HepG2 (cell line): ENCODE measurements around the gene BCAS1. TPM values are rescaled to one million over a fixed set of nuclear protein-coding genes. Genes with fewer than 3 reads are reported as not detected.
A peak's percentile ranks its signal among the peaks of the same experiment; 100 is the strongest.

ENCODE experiments used
- ATAC-seq: fragments of 200-7000 bp; cut with Tn5 transposase; 3 replicates; pipeline ENCODE4 v1.9.1; 2020; ENCODE audit warnings: mild to moderate bottlenecking, moderate library complexity
- BruUV-seq: library from RNA; stranded (reverse); fragments of 400-500 nt; replicated peaks from 2 replicates; lab custom pipeline; 2021; lab: Mats Ljungman, UMichigan
- CTCF ChIA-PET: fragments of 300-600 bp; formaldehyde crosslinking; extraction: SDS; loops from one replicate; lab custom pipeline; 2021; ENCODE audit warnings: low total read pairs, inconsistent platforms, low intra/inter-chr PET ratio; lab: Yijun Ruan, JAX
- POLR2A ChIA-PET: fragments of 350-600 bp; sonication (Branson Sonifier 250); formaldehyde crosslinking; loops from one replicate; lab custom pipeline; 2020; ENCODE audit warnings: antibody characterized with exemption, inconsistent platforms; lab: Yijun Ruan, JAX
- DNase-seq: peaks from one replicate; pipeline ENCODE4 v3.0.0-alpha.2; 2015; ENCODE audit warnings: low spot score
- FAIRE-seq: peaks from 3 replicates; lab custom pipeline; 2011; peaks lifted over from hg19 to GRCh38; lab: Jason Lieb, UNC
- H2AFZ ChIP-seq: one replicate; pipeline ENCODE4 v1.6.1; 2011; ENCODE audit warnings: low read length, inconsistent platforms
- H3K27ac ChIP-seq: fragments of 300-600 bp; 3 replicates; pipeline ENCODE4 v1.8.0; 2011; ENCODE audit warnings: mixed run types, mild to moderate bottlenecking, mixed read lengths, low read length, inconsistent platforms; ENCODE audit not compliant: insufficient read depth; ENCODE audit errors: extremely low read length
- H3K27me3 ChIP-seq, 2 experiments: fragments of 200-600 bp in 1 of 2; 2 replicates in 1 of 2; 3 replicates in 1 of 2; pipeline versions ENCODE4 v1.6.0 to v1.8.0; 2011; ENCODE audit warnings: low read length in 2 of 2, mild to moderate bottlenecking in 2 of 2, moderate library complexity in 2 of 2, inconsistent platforms in 1 of 2; ENCODE audit not compliant: insufficient read depth in 2 of 2, control insufficient read depth in 1 of 2
- H3K36me3 ChIP-seq, 2 experiments: fragments of 200-600 bp in 1 of 2; replicated peaks in 1 of 2; 2 replicates in 1 of 2; 3 replicates in 1 of 2; pipeline versions ENCODE4 v1.5.1 to v1.8.0; 2011; ENCODE audit warnings: low read length in 2 of 2, inconsistent platforms in 1 of 2; ENCODE audit not compliant: insufficient read depth in 2 of 2, control insufficient read depth in 1 of 2
- H3K4me1 ChIP-seq: 2 replicates; pipeline ENCODE4 v1.5.1; 2012; ENCODE audit warnings: low read length, inconsistent platforms; ENCODE audit not compliant: insufficient read depth
- H3K4me2 ChIP-seq: 2 replicates; pipeline ENCODE4 v1.6.0; 2011; ENCODE audit warnings: low read depth, low read length, inconsistent platforms
- H3K4me3 ChIP-seq, 3 experiments: fragments of 200-600 bp in 1 of 3; sonication (generic), shearing (Covaris generic) in 1 of 3; replicated peaks in 1 of 3; 2 replicates each; pipeline ENCODE4 v1.5.1; 2011 to 2016; ENCODE audit warnings: low read length in 3 of 3, inconsistent platforms in 2 of 3, low read depth in 2 of 3, mild to moderate bottlenecking in 2 of 3, control low read depth in 1 of 3, mixed read lengths in 1 of 3; ENCODE audit not compliant: insufficient read depth in 1 of 3
- H3K79me2 ChIP-seq: one replicate; pipeline ENCODE4 v1.6.1; 2011; ENCODE audit warnings: low read length, inconsistent platforms; ENCODE audit not compliant: insufficient read depth
- H3K9ac ChIP-seq: 2 replicates; pipeline ENCODE4 v1.6.0; 2011; ENCODE audit warnings: mild to moderate bottlenecking, low read depth, low read length, inconsistent platforms; ENCODE audit not compliant: insufficient read depth
- H3K9me3 ChIP-seq: 2 replicates; pipeline ENCODE4 v1.5.1; 2012; ENCODE audit warnings: mild to moderate bottlenecking, low read length
- H4K20me1 ChIP-seq: 2 replicates; pipeline ENCODE4 v1.6.0; 2011; ENCODE audit warnings: inconsistent platforms, mild to moderate bottlenecking, low read length, moderate library complexity; ENCODE audit not compliant: insufficient read depth
- CEBPB ChIP-seq: IDR thresholded peaks from 2 replicates; pipeline ENCODE4 v1.6.1; 2011; ENCODE audit warnings: low read depth, low read length, improper control_type of control experiment, borderline replicate concordance
- FOXK1 ChIP-seq: sonication (generic); formaldehyde crosslinking; IDR thresholded peaks from 2 replicates; pipeline ENCODE4 v1.4.0; 2020; ENCODE audit warnings: low read depth, missing genetic modification reagents, borderline replicate concordance
- MIXL1 ChIP-seq: IDR thresholded peaks from 2 replicates; pipeline ENCODE4 v1.6.1; 2016
- SATB2 ChIP-seq: sonication (generic); formaldehyde crosslinking; IDR thresholded peaks from 2 replicates; pipeline ENCODE4 v1.5.0; 2020; ENCODE audit warnings: missing genetic modification reagents
- ZNF18 ChIP-seq: sonication (generic); formaldehyde crosslinking; IDR thresholded peaks from 2 replicates; pipeline ENCODE4 v1.8.0; 2022; ENCODE audit warnings: mild to moderate bottlenecking, missing genetic modification reagents; ENCODE audit not compliant: insufficient replicate concordance
- ZNF335 ChIP-seq: sonication (generic); formaldehyde crosslinking; IDR thresholded peaks from 2 replicates; pipeline ENCODE4 v1.4.0; 2020; ENCODE audit warnings: missing genetic modification reagents
- WGBS: methylation state at CpG from one replicate; pipeline ENCODE4 v1.1.6; 2017; ENCODE audit warnings: low lambda C conversion rate; 5-methylcytosine and 5-hydroxymethylcytosine counted together
- in situ Hi-C: cut with HindIII; loops from 2 replicates; pipeline ENCODE4 v1.10.0; 2017; ENCODE audit warnings: low pct_unique_long_range_greater_than_20kb; ENCODE audit not compliant: extremely low pct_ligation_motif_present
- intact Hi-C: fragments of 100-400 bp; cut with micrococcal nuclease; formaldehyde crosslinking; loops from one replicate; pipeline ENCODE4 v1.10.0; 2022; ENCODE audit not compliant: unreplicated experiment
- polyA plus RNA-seq, 8 experiments: library from polyadenylated mRNA; depleted of rRNA in 3 of 8; stranded (reverse) in 7 of 8; unstranded in 1 of 8; fragments of >200 nt; fragmentation: Illumina TruSeq in 4 of 8; extraction: Trizol in 4 of 8; gene quantifications; 2 replicates each; pipeline versions ENCODE4 v1.2.1 to v1.2.3, GENCODE V29; 2011 to 2016; ENCODE audit warnings: low read depth in 4 of 8, missing spikeins in 1 of 8, mixed read lengths in 1 of 8; ENCODE audit not compliant: insufficient read depth in 1 of 8
- total RNA-seq, 5 experiments: library from RNA; depleted of rRNA; stranded (reverse); fragments of >200 nt; fragmentation: Illumina TruSeq; extraction: Trizol; gene quantifications; 2 replicates each; pipeline ENCODE4 v1.2.3, GENCODE V29; 2016; ENCODE audit warnings: low read depth in 1 of 5

The BCAS1 gene
- total and polyA plus RNA-seq, 2 of the 13 experiments (the other 11 are each of a cell fraction or from before 2014, with no cell fraction given): 0.55 to 0.91 TPM

GRCh38 chr20:54110041-54110440, 39.6 kb upstream of the BCAS1 start (continued):
- TF ChIP-seq FOXK1 (CRISPR knock-in tag) (no peak), SATB2 (CRISPR knock-in tag) (no peak), MIXL1 (CRISPR knock-in tag) (0 out of 2 replicates have a peak, but pooled peaks have one; percentile 19), ZNF335 (CRISPR knock-in tag) (0 out of 2 replicates have a peak, but pooled peaks have one; percentile 28)
- TF ChIP-seq, all 625 proteins: peak for 28

GRCh38 chr20:54108817-54109216, 38.4 kb upstream of the BCAS1 start:
- Histone ChIP-seq H3K9me3 (0 out of 2 replicates have a peak, but pooled peaks cover 4% of the 10 kb centered on the region), H3K4me2 (no peak overlapping the region), H3K79me2 (no peaks in the 10 kb centered on the region), H3K4me3 (no peak overlapping the region), H3K36me3 (no peaks in the 10 kb centered on the region), H3K27me3 (no peaks in the 10 kb centered on the region), H4K20me1 (no peaks in the 10 kb centered on the region), H3K9ac (no peak overlapping the region), H2AFZ (no peak overlapping the region), H3K4me1 (peaks cover 97% of the 10 kb centered on the region), H3K27ac (peak overlapping the region; percentile 91)
- FAIRE-seq (no peak), ATAC-seq (no peak), DNase-seq (no peak)
- intact Hi-C loops: loop anchor here (10.0 kb wide), 1 partner anchor 534 kb away; no protein-coding TSS in a partner anchor
- TF ChIP-seq CEBPB (no peak), ZNF18 (CRISPR knock-in tag) (peak; percentile 25)
- WGBS: 99% methylated on average over 1 of the region's 1 CpG
- ChIA-PET POLR2A (interaction anchor here (2.1 to 11.5 kb wide), 5 partner anchors 11 to 86 kb away, joined by 17 to 287 read pairs (median 22); partner anchors contain the start of gene CYP24A1), CTCF (no interaction called here)
- BruUV-seq: no TSS peak
- in situ Hi-C loops: no loop called here
